ENCODE results near the gene FANCC.
"Not testable (repeated sequence)": the region's sequence is repeated elsewhere in the genome, so short reads cannot be mapped to it uniquely, and the experiment has no call there.

FANCC gene

GRCh38 chr9:95277509-95277908 lies 40.0 kb downstream of the FANCC start:
- no peak overlapping the region for H3K27ac ChIP-seq
- TF ChIP-seq, protein P1, sequence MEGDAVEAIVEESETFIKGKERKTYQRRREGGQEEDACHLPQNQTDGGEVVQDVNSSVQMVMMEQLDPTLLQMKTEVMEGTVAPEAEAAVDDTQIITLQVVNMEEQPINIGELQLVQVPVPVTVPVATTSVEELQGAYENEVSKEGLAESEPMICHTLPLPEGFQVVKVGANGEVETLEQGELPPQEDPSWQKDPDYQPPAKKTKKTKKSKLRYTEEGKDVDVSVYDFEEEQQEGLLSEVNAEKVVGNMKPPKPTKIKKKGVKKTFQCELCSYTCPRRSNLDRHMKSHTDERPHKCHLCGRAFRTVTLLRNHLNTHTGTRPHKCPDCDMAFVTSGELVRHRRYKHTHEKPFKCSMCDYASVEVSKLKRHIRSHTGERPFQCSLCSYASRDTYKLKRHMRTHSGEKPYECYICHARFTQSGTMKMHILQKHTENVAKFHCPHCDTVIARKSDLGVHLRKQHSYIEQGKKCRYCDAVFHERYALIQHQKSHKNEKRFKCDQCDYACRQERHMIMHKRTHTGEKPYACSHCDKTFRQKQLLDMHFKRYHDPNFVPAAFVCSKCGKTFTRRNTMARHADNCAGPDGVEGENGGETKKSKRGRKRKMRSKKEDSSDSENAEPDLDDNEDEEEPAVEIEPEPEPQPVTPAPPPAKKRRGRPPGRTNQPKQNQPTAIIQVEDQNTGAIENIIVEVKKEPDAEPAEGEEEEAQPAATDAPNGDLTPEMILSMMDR (IDR thresholded peaks at IDR 0.05; ENCODE audit: low read depth, low read length, missing control alignments): no peak
- no peaks in the 10 kb centered on the region for H3K27me3 ChIP-seq (replicated peaks)
- DNase-seq: no peak
- H3K4me3 ChIP-seq (ENCODE audit: low read depth, low read length): no peak overlapping the region
- in situ Hi-C loops (cut with HindIII; ENCODE audit: low pct_ligation_motif_present, low sequenced_read_pairs): no loop called here
- no peaks in the 10 kb centered on the region for H3K36me3 ChIP-seq (replicated peaks)

DNA sequence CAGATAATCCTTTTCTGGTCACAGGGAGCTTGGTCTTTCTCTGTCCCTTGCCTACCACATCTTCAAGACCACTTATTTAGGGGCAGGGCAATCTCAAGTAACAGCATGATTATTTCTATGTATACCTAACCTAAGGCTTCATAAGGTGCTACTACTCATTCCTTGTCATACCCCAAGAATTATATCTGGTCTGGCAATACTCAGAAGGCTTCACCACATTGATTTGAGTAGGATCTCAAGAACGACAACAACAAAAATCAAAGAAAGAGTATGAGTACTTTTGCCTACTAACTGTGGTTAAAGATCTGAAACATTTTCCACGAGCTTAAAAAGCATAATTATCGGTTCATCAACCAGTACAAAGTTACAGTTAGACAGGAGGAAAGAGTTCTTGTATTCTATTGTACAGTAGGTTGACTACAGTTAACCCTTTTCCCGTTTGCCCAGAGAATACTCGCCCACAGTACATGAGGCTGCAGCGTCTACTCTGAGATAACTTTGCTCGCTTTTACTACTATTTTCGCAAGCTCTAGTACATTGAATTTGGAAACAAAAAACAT lies 41.0 kb downstream of the FANCC start:
- no peak for DNase-seq
- TF ChIP-seq, protein P1 (IDR thresholded peaks at IDR 0.05; ENCODE audit: low read depth, low read length, missing control alignments): no peak
- Histone ChIP-seq H3K36me3 (replicated peaks) (no peaks in the 10 kb centered on the region), H3K27me3 (replicated peaks) (no peaks in the 10 kb centered on the region), H3K4me3 (ENCODE audit: low read depth, low read length) (no peak overlapping the region), H3K27ac (no peak overlapping the region)
- in situ Hi-C loops (cut with HindIII; ENCODE audit: low pct_ligation_motif_present, low sequenced_read_pairs): no loop called here

GRCh38 chr9:95274160-95274559 lies 43.3 kb downstream of the FANCC start:
- in situ Hi-C loops (cut with HindIII; ENCODE audit: low pct_ligation_motif_present, low sequenced_read_pairs); H3K27ac ChIP-seq; H3K36me3 ChIP-seq (replicated peaks); H3K4me3 ChIP-seq (ENCODE audit: low read depth, low read length); DNase-seq; H3K27me3 ChIP-seq (replicated peaks): not testable (repeated sequence)

GRCh38 chr9:95273369-95274022 lies 44.0 kb downstream of the FANCC start:
- no peak overlapping the region for H3K27ac ChIP-seq
- H3K27me3 ChIP-seq (replicated peaks): no peaks in the 10 kb centered on the region
- DNase-seq: no peak
- H3K36me3 ChIP-seq (replicated peaks): no peaks in the 10 kb centered on the region
- in situ Hi-C loops (cut with HindIII; ENCODE audit: low pct_ligation_motif_present, low sequenced_read_pairs): no loop called here
- no peak overlapping the region for H3K4me3 ChIP-seq (ENCODE audit: low read depth, low read length)
- TF ChIP-seq, protein P1 (IDR thresholded peaks at IDR 0.05; ENCODE audit: low read depth, low read length, missing control alignments): no peak

DNA sequence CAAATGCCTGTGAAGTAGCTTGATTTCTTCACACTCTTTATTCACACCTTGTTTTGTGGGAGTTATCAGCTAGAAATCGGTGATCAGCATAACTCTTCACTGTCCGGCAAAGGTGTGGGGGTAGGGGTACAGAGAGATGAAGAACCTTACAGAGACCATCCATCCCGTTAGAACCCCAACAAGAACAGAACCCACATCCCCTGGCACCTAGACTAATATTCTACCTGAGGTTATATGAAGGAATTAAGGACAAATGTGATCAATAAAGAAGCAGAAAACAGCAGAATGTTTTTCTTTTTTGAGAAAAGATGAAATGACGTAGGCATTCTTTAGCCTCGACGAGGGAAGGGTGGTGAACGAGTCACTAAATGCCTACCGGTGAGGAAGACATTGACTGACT lies 44.7 kb downstream of the FANCC start:
- in situ Hi-C loops (cut with HindIII; ENCODE audit: low pct_ligation_motif_present, low sequenced_read_pairs): no loop called here

DNA sequence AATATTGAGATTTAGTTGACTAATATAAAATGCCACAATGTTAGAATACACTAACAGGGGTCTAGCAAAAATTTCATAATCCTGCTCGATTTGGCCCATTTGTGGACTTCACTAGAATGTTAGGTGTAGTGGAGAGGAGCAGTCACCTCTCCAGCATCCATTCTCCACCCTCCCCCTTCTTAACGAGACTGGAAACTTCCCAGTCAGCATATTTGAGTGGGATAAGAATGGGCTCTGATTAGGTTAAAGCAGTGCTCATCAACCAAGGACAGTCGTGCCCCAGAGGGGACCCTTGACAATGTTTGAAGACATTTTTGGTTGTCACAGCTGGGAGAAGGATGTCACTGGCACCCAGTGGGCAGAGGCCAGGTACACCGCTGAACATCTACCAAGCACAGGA lies 46.7 kb downstream of the FANCC start:
- H3K4me3 ChIP-seq (ENCODE audit: low read depth, low read length): no peak overlapping the region
- no peak for DNase-seq
- no peaks in the 10 kb centered on the region for H3K27me3 ChIP-seq (replicated peaks)
- H3K36me3 ChIP-seq (replicated peaks): no peaks in the 10 kb centered on the region
- in situ Hi-C loops (cut with HindIII; ENCODE audit: low pct_ligation_motif_present, low sequenced_read_pairs): no loop called here
- TF ChIP-seq, protein P1 (IDR thresholded peaks at IDR 0.05; ENCODE audit: low read depth, low read length, missing control alignments): no peak
- H3K27ac ChIP-seq: no peak overlapping the region

More for the DNA sequence above, 44.7 kb downstream of the FANCC start:
- H3K27me3 ChIP-seq (replicated peaks): no peaks in the 10 kb centered on the region
- H3K4me3 ChIP-seq (ENCODE audit: low read depth, low read length): no peak overlapping the region
- H3K36me3 ChIP-seq (replicated peaks): no peaks in the 10 kb centered on the region
- TF ChIP-seq, protein P1 (IDR thresholded peaks at IDR 0.05; ENCODE audit: low read depth, low read length, missing control alignments): no peak
- no peak for DNase-seq
- H3K27ac ChIP-seq: no peak overlapping the region

GRCh38 chr9:95269803-95270773 lies 47.4 kb downstream of the FANCC start:
- H3K36me3 ChIP-seq (replicated peaks); H3K27me3 ChIP-seq (replicated peaks); DNase-seq; H3K4me3 ChIP-seq (ENCODE audit: low read depth, low read length); H3K27ac ChIP-seq; in situ Hi-C loops (cut with HindIII; ENCODE audit: low pct_ligation_motif_present, low sequenced_read_pairs): not testable (repeated sequence)

All from brain microvascular endothelial cell (primary cell).